NCI-H2107 treated with DMSO at 0.1 percent for 48 hours (cell line): ENCODE measurements around the gene SSBP2.
"Not testable (repeated sequence)": the region's sequence is repeated elsewhere in the genome, so short reads cannot be mapped to it uniquely, and the experiment has no call there.

ENCODE experiments used
- DNase-seq: peaks from one replicate; lab custom pipeline; 2025; ENCODE audit not compliant: unreplicated experiment; lab: John Stamatoyannopoulos, UW

SSBP2 gene

DNA sequence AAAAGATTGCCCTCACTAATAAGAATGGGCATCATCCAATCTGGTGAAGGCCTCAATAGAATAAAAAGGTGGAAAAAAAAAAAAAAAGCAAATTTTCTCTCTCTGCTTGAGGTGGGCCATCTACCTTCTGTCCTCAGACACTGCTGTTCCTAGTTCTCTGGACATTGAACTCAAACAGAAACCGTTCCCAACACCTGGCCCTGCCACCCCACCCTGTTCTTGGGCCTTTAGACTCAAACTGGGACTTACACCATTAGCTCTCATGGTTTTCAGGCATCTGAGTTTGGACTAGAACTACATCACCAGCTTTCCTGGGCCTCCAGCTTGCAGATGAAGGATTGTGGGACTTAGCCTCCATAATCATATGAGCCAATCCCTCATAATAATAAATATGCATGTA is 71.0 kb downstream of the SSBP2 start:
- no peak for DNase-seq

DNA sequence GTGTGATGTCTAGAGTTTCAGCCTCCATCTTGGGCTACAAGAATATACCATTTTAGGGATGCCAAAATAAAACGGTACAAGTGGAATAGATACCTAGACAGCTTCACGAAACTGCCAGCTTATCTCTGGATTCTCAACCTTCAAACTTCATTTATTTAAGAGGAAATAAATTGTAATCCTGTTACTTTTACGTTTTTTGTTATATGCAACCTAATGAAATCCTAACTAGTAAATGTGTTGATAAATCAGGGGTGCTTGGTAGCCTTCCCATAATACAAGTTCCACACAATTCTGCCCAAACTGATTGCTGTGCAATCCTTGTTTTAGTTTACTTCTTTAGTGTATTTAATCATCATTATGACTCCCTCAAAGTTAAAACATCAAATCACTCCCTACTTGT is 75.5 kb downstream of the SSBP2 start:
- no peak for DNase-seq

DNA sequence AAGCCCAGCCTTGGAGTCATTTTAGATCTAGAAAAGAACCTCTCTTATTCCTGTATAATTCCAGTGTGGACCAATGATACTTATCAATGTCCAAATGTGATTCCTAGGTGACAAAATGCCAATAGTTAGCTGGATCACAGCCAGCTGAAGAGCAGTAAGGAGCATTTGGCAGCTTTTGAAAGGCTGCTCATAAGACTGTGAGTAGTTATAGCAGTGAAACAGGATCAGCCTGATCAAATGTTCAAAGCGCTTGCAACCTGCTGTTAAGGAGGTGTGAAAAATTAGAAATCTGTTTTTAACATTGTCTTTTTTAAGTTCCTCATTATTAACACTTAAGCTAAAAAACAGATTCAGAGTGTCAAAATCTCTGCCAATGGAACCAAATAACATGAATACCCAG is 85.1 kb downstream of the SSBP2 start:
- no peak for DNase-seq

DNA sequence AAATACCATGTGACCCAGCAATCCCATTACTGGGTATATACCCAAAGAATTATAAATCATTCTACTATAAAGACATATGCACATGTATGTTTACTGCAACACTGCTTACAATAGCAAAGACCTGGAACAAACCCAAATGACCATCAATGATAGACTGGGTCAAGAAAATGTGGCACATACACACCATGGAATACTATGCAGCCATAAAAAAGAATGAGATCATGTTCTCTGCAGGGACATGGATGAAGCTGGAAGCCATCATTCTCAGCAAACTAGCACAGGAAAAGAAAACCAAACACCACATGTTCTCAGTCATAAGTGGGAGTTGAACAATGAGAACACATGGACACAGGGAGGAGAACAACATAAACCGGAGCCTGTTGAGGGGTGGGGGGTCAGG is 90.3 kb downstream of the SSBP2 start:
- DNase-seq, result not testable (repeated sequence)

DNA sequence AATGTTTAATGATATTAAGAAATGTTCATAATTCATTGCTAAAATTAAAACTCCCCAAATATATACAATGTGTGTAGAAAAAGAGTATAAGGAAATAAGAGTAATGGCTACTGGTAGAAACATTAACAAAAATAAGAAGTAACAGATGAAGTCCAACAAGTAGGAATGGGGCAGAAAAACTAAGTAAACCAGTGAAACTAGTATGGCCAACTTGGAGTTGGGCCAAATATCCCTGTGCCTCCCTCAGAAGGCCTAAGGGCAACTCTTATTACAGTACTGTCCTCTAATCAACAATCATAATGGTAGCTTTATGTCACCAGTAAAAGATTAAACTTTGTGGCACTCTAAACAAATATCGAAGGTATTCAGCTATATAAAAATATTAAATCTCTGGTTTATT is 93.5 kb downstream of the SSBP2 start:
- no peak for DNase-seq

DNA sequence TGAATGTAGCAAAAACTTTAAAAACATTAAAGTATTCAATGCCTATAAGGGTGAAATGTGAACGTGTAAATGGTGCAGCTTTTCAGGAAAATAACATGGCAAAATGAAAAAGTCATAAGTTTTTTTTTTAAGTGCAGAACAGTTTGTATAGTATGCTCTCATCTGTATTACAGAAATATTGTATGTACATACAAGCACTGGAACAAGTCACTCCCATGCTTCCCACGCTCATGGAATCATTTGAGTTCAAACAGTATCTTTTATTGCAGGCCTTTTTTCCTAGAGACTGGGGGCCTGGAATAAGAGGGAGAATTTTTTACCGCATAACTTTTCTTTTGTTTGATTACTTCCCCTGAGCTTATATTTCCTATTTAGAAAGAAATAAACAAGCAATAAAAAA is 94.1 kb downstream of the SSBP2 start:
- DNase-seq, result no peak

DNA sequence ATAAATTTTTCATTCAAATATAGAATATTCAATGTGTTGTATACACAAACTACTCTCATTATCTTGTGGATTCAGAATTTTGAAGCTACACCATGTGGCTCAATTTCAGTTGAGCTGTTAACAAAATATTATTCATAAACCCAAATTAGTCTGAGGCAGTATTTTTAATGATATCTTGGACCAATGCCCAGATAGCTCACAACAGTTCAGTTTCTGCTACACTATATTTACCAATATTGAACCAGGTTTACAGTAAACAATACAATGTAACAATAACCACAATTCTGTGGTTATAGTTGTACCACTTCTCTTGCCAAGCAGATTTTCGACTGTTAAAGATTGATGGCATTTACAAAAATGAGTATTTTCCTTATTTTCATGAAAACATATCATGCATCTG is 99.9 kb downstream of the SSBP2 start:
- DNase-seq, result no peak

DNA sequence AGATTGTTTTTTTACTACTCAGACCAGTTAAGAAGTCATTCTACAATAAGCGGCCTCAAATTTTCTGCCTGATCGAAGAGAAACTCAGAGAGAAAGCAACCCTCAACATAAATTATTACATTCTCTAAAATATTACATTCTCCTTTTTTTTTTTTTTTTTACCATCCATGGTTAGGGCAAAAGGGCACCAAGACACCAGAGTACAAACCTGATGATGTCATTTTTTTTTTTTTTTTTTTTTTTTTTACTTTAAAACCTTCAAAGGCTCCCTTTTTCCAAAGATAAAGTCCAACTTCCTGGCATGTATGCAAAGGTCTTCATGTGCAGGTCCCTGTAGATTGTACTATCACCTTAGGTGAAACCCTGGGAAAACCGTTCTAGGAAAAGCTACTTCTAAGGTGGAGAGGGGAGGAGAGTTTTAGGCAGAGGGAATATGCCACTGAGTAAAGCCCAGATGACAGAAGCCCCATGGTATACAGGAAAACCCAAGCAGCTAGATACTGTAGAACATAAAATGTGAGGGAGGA is 104.4 kb downstream of the SSBP2 start:
- DNase-seq, result no peak

DNA sequence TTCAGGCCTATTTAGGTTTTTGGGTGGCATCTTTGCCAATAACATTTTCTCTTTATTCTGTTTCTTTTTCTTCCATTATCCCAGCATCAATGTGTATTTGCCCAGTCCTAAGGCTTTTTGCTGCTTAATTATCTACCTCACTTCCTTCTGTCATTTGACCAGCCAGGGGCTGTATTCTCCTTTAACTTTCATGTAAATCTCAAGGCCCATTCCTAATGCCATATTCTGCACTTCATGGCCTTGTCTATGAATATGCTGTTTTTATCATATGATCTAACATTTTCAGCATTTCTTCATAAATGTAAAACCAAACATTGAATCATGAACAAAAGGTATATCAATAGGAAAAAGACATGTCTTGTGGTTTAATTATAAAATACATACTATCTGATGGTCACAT is 108.7 kb downstream of the SSBP2 start:
- DNase-seq, result no peak

DNA sequence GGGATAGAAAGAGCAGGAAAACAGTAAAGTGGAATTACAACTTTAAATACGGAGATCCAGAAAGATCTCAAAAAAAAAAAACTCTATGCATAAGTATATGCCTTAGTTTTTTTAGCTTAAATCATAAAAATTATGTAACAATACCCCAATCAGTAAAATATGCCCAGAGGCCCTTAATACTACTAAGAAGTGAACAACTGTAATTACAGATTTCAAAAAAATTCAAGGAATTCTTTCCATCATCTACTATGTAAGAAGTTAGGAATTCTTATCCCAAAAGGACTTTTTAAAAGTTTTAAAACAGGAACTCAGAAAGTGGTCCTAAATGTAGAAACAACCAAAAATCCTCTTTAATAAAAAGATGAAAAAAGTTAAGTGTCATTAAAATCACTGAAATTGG is 111.3 kb downstream of the SSBP2 start:
- no peak for DNase-seq

DNA sequence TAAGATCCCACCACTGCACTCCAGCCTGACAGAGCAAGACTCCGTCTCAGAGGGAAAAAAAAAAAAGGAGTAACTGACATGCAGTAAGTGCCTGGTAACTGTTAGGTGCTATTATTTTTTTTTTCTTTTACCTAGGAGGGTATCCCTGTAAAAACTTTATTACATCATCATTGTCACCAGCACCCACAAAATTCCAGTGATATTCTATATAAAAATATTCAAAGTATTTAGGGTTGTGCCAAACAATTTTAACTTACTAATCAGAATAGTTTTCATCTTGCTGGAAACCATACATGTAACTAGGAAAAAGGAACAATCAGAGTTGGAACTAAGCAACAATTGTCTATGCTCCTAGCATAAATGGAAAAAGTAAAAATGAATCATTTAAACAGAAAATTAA is 112.4 kb downstream of the SSBP2 start:
- DNase-seq, result no peak

DNA sequence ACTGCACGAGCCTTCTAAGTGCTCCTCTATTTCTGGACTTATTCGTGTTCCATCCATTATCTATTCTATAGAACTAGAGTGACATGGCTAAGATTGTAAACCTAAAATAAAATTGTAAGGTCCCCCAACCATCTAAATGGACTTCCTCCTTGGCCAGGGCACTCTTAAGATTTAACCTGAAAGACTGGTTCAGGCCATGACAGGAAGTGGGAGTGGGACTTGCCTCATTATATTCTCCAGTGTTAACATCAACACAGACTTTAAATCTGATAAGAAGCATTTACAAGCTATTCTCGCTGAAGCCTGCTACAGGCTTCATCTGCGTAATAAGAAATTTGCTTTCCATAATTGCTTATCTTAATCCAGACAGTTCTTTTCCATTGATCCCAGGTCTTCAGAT is 117.0 kb downstream of the SSBP2 start:
- DNase-seq, result no peak

DNA sequence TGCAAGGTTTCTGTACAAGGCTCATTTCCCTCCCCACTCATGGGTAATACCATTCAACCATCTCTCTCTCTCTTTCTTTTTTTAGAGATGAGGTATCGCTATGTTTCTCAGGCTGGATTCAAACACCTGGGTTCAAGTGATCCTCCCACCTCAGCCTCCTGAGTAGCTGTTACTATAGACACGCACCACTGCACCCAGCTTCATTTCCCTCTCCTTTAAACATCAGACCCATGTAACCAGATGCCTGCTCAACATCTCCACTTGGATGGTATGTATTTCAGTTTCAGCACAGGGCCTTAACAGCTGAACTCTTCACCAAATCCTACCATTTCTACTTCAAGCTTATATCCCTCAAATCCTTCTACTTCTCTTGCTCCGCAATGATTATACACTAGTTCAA is 117.4 kb downstream of the SSBP2 start:
- DNase-seq, result peak; percentile 52

DNA sequence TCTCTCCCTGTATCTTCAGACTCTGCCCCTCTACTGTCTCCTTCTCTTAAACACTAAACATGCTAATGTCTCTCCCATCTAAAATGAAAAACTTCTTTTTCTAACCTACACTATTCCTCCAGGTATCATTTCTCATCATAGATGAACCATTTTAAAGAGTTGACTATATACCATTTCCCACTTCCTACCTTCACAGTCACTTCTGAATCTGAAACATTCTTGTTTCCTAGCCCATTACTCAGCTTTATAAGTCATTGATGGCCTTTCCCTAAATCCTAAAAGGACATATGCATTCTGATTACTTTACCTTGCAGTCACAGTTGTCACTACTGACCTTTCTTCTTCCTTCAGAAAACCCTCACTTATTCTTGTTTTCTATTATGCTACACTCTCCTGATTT is 118.2 kb downstream of the SSBP2 start:
- DNase-seq, result no peak

DNA sequence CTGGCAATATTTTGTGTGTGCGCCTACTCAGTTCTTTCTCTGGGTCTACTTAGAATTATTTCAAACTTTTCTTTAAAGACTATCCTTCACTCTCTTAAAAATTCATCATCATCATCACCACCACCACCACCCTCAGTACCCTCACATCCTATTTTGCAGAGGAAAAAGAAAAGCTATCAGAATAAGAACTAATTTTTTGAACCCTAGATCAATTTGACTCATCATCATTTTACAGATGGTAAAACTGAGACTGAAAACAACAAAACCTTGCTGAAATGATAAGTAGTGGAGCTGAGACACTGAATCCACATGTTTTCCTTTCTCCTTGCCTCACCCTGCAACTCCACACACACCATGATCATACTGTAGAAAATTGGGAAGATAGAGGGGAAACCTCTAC is 119.3 kb downstream of the SSBP2 start:
- DNase-seq, result no peak

DNA sequence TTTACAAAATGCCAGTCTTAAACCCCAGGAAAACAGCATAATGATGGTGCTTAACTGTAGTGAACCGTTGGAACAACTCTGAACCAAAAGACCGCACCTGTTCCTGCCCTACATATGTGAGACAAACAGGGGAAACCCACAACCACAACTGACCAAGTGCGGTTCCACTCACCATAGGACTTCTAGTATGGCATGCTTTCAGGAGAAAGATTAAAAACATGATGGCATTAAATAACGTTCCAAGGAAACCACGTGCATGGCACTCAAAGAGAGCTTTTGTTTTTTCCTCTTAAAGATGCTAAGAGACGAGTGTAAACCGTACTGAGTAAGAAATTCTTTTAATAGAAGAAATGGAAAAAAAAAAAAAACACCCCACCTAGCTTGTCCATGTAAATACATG is 119.8 kb downstream of the SSBP2 start:
- peak; percentile 16 for DNase-seq

DNA sequence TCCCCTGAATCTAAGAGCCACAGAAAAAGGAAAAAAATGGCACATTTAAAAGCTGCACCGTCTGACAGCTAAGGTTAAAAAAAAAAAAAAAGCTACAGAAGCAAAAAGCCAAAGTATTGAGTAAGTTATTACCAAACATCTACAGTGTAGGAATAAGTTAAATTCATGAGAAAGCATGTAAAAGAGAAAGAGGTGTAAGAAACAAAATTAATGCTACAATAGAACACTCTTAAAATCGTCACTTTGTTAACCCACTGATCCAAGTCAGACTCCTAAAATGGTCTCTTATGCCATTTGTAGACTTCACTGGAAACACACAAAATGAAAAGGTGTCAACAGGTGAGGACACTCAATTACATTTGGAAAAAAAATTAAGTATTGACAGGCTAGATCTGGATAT is 120.2 kb downstream of the SSBP2 start:
- no peak for DNase-seq

DNA sequence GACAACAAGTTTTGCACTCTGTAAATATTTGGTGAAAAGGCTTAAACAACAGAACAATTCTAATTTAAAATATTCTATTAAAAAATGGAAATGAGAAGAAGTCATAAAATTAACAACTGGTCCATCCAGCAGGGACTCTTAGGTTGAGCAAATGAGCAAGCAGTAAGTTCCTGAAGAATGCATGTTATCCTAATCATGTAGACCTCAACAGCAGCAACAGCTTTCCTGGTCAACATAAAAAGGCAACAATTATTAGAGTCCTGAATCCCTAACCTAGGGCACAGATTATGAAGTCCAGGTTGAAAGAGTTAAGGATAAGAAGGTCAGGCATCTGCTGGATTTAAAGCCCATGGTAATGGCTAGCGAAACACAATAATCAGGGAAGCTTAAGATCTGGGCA is 120.9 kb downstream of the SSBP2 start:
- DNase-seq, result no peak

DNA sequence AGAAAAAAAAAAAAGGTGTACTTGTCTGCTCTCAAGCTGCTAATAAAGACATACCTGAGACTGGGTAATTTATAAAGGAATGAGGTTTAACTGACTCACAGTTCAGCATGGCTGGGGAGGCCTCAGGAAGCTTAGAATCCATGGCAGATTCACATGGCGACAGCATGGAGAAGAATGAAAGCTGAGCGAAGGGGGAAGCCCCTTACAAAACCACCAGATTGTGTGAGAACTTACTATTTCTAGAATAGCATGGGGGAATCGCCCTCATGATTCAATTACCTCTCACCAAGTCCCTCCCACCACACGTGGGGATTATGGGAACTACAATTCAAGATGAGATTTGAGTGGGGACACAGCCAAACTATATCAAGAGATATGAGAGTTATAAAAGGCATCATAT is 122.8 kb downstream of the SSBP2 start:
- DNase-seq, result not testable (repeated sequence)

DNA sequence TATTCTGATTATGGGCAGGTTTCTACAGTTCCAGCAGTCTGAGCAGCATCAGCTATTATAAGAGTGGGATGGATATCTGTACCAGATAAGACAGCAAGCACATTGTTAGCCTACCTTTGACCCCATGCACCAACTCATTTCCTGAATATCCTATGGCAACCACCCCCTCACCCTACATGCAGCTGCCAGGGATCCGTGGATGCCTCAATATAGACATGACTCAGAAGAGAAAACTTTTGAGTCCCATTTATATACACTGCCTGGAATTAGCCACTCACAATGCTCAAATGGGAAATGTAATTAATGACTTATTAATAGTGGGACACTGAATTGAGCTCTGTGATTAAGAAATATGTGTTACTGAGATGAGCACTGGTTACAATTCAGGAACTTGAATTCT is 124.4 kb downstream of the SSBP2 start:
- no peak for DNase-seq

DNA sequence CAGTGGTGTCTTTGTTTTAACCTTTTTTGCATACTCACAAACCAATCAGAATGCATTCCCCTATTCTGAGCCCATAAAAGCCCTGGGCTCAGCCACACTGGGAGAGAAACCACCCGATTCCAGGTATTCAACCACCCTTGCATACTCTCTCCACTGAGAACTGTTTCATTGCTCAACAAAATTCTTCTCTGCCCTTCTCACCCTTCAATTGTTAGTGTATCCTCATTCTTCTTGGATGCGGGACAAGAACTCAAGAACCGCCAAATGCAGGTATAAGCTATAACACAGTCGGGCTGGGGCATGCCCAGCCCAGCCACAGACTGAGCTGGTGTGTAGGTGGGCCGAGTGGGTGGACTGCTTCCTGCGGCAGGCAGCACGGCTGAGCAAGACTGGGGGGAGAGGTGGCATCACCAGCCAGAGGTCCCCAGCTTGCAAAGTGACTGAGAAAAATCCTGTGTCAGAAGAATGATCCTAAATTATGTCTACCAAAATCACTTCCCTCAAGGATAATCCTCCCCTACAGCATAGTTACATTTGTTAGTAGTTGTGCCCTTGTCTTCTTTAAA is 141.0 kb downstream of the SSBP2 start:
- no peak for DNase-seq

DNA sequence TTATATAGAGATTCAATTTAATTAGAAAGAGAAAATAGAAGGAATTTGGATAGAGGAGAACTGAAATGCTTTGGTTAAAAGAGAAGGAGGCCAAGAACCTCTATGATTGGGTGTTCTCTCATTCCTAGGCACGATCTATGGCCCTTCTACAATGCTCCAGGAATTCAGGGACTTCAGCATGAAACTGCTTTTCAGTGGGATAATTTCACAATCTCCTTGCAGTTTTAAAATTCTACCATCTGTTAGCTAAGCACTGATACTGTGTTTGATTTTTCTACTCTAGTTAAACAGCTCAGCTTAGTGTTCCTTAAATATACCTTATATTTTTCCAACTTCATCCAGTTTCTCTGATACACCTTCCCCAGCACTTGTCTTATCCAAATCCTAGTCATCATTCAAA is 141.9 kb downstream of the SSBP2 start:
- no peak for DNase-seq

DNA sequence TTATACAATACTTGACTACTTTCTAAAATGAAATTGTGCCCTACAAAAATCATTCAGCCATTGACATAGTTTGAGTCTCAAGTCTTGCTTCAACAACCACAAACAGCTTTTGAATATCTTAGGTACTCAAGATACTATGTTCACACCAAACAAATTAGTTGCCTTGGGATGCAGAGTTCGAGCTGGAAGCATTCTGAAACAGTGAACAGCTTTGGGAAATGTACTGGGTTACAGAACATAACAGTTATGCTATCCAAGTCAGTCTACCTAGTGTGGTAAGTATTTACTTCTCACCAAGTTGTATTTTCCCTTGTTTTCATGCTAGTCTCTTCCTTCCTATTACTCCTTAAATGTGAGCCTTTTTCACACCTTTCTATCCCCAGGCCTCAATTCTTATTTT is 143.2 kb downstream of the SSBP2 start:
- no peak for DNase-seq

DNA sequence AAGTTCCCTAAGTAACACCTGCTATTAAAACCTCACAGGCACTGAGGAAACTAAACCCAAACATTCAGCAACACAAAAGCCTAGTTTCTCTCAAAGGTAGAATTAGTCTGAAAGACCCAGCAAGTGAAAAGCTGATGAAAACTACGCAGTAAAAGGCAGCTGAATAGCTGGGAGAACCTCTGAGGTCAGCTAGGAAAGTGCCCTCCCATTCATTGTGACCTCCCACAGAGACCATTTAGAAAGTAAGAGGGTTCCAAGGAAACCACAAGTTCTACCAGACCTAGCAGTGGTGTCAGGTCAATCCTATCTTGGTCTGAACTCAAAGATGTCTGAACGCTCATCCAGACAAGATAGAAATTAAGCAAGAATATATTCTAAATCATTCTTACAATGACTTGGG is 144.7 kb downstream of the SSBP2 start:
- no peak for DNase-seq
